IMR-90 (cell line): ENCODE data around the gene SLAMF8. TPM values are rescaled to one million over a fixed set of nuclear protein-coding genes. Genes with fewer than 3 reads are reported as not detected.

Experiments used
- ATAC-seq: fragments of 200-7000 bp; cut with Tn5 transposase; 2 replicates; pipeline ENCODE4 v1.9.1; 2020; ENCODE audit warnings: low read depth, mild to moderate bottlenecking, moderate library complexity
- BruUV-seq: library from RNA; stranded (reverse); fragments of 400-500 nt; replicated peaks from 2 replicates; lab custom pipeline; 2021; lab: Mats Ljungman, UMichigan
- CTCF ChIA-PET: fragments of 300-600 bp; formaldehyde crosslinking; extraction: SDS; loops from one replicate; lab custom pipeline; 2021; ENCODE audit warnings: antibody characterized with exemption; lab: Yijun Ruan, JAX
- POLR2A ChIA-PET: fragments of 300-600 bp; sonication (Branson Sonifier 250); formaldehyde crosslinking; loops from one replicate; lab custom pipeline; 2022; ENCODE audit warnings: antibody characterized with exemption; ENCODE audit not compliant: unreplicated experiment; lab: Charles Lee
- DNase-seq: peaks from one replicate; pipeline ENCODE4 v3.0.0; 2013
- H2AFZ ChIP-seq: replicated peaks from 2 replicates; pipeline ENCODE3; 2013; ENCODE audit warnings: low read length, mild to moderate bottlenecking; ENCODE audit not compliant: poor library complexity
- H2AK5ac ChIP-seq: 2 replicates; pipeline ENCODE4 v1.6.1; 2013; ENCODE audit warnings: low read depth, low read length, inconsistent platforms
- H2AK9ac ChIP-seq: replicated peaks from 2 replicates; pipeline ENCODE3; 2013; ENCODE audit warnings: mild to moderate bottlenecking, low read depth, low read length, moderate library complexity; ENCODE audit not compliant: poor library complexity
- H2BK120ac ChIP-seq: 2 replicates; pipeline ENCODE4 v1.6.1; 2013; ENCODE audit warnings: low read depth, low read length, inconsistent platforms
- H2BK15ac ChIP-seq: 3 replicates; pipeline ENCODE4 v1.6.1; 2013; ENCODE audit warnings: low read depth, low read length, inconsistent platforms
- H2BK20ac ChIP-seq: 2 replicates; pipeline ENCODE4 v1.6.1; 2013; ENCODE audit warnings: low read depth, mild to moderate bottlenecking, inconsistent platforms, low read length, moderate library complexity
- H2BK5ac ChIP-seq: 2 replicates; pipeline ENCODE4 v1.6.1; 2013; ENCODE audit warnings: mild to moderate bottlenecking, low read depth, low read length, inconsistent platforms; ENCODE audit not compliant: poor library complexity, severe bottlenecking
- H3K14ac ChIP-seq: replicated peaks from 2 replicates; pipeline ENCODE4 v1.6.1; 2013; ENCODE audit warnings: low read depth, low read length, inconsistent platforms
- H3K18ac ChIP-seq: 2 replicates; pipeline ENCODE4 v1.6.1; 2013; ENCODE audit warnings: low read depth, low read length, control low read depth
- H3K23ac ChIP-seq: 2 replicates; pipeline ENCODE4 v1.6.1; 2013; ENCODE audit warnings: low read depth, low read length, inconsistent platforms
- H3K27ac ChIP-seq: 2 replicates; pipeline ENCODE4 v1.5.1; 2013; ENCODE audit warnings: mild to moderate bottlenecking, control low read depth, low read length; ENCODE audit not compliant: insufficient read depth
- H3K27me3 ChIP-seq: 2 replicates; pipeline ENCODE4 v1.6.1; 2013; ENCODE audit warnings: low read length; ENCODE audit not compliant: control insufficient read depth, insufficient read depth
- H3K36me3 ChIP-seq: 2 replicates; pipeline ENCODE4 v1.6.1; 2013; ENCODE audit warnings: low read length, mixed read lengths; ENCODE audit not compliant: control insufficient read depth, insufficient read depth
- H3K4ac ChIP-seq: 2 replicates; pipeline ENCODE4 v1.6.1; 2013; ENCODE audit warnings: low read depth, low read length, inconsistent platforms
- H3K4me1 ChIP-seq: 2 replicates; pipeline ENCODE4 v1.6.1; 2013; ENCODE audit warnings: low read length, mixed read lengths; ENCODE audit not compliant: control insufficient read depth, insufficient read depth
- H3K4me2 ChIP-seq: 2 replicates; pipeline ENCODE4 v1.6.1; 2013; ENCODE audit warnings: low read depth, mild to moderate bottlenecking, control low read depth, low read length, moderate library complexity
- H3K4me3 ChIP-seq: 2 replicates; pipeline ENCODE4 v1.5.1; 2013; ENCODE audit warnings: low read depth, mild to moderate bottlenecking, control low read depth, low read length, moderate library complexity; ENCODE audit not compliant: insufficient read depth
- H3K56ac ChIP-seq: 2 replicates; pipeline ENCODE4 v1.6.1; 2013; ENCODE audit warnings: low read length, inconsistent platforms; ENCODE audit not compliant: insufficient read depth; ENCODE audit errors: extremely low read depth
- H3K79me1 ChIP-seq, 2 experiments: 2 replicates each; pipeline ENCODE4 v1.6.1; 2013; ENCODE audit warnings: low read length in 2 of 2, inconsistent platforms in 1 of 2, low read depth in 1 of 2
- H3K9ac ChIP-seq: 2 replicates; pipeline ENCODE4 v1.6.1; 2013; ENCODE audit warnings: low read depth, low read length, control low read depth
- H3K9me1 ChIP-seq: 2 replicates; pipeline ENCODE4 v1.6.1; 2013; ENCODE audit warnings: low read length, inconsistent platforms; ENCODE audit not compliant: insufficient read depth
- H3K9me3 ChIP-seq: 2 replicates; pipeline ENCODE4 v1.6.1; 2013; ENCODE audit warnings: low read length; ENCODE audit not compliant: control insufficient read depth, insufficient read depth
- H4K20me1 ChIP-seq: 2 replicates; pipeline ENCODE4 v1.6.1; 2013; ENCODE audit warnings: low read length, inconsistent platforms; ENCODE audit not compliant: insufficient read depth
- H4K5ac ChIP-seq: 2 replicates; pipeline ENCODE4 v1.6.1; 2013; ENCODE audit warnings: mild to moderate bottlenecking, low read depth, low read length, control low read depth
- H4K8ac ChIP-seq, 2 experiments: 2 replicates each; pipeline ENCODE4 v1.6.1; 2013; ENCODE audit warnings: low read depth in 2 of 2, low read length in 2 of 2, control low read depth in 1 of 2, inconsistent platforms in 1 of 2
- H4K91ac ChIP-seq: 2 replicates; pipeline ENCODE4 v1.6.1; 2013; ENCODE audit warnings: low read depth, low read length, inconsistent platforms; ENCODE audit not compliant: insufficient read depth
- BHLHE40 ChIP-seq: fragments of 150-350 bp; IDR thresholded peaks from 2 replicates; pipeline ENCODE4 v1.6.1; 2016; ENCODE audit warnings: mild to moderate bottlenecking, low read depth, low read length
- CEBPB ChIP-seq: IDR thresholded peaks from 2 replicates; pipeline ENCODE4 v1.6.1; 2012; ENCODE audit warnings: low read depth, low read length, improper control_type of control experiment
- CHD1 ChIP-seq: IDR thresholded peaks from 2 replicates; pipeline ENCODE4 v1.6.1; 2012; ENCODE audit warnings: low read depth, low read length, improper control_type of control experiment
- FOS ChIP-seq: fragments of 150-350 bp; IDR thresholded peaks from 2 replicates; pipeline ENCODE4 v1.6.1; 2016; ENCODE audit warnings: low read depth, low read length
- MAFK ChIP-seq: IDR thresholded peaks from 2 replicates; pipeline ENCODE4 v1.6.1; 2012; ENCODE audit warnings: low read depth, low read length, improper control_type of control experiment
- MAZ ChIP-seq: IDR thresholded peaks from 2 replicates; pipeline ENCODE4 v1.6.1; 2012; ENCODE audit warnings: low read depth, mild to moderate bottlenecking, low read length, improper control_type of control experiment, moderate library complexity, borderline replicate concordance
- MXI1 ChIP-seq: IDR thresholded peaks from 2 replicates; pipeline ENCODE4 v1.6.1; 2012; ENCODE audit warnings: low read depth, mild to moderate bottlenecking, low read length, moderate library complexity, borderline replicate concordance
- NFE2L2 ChIP-seq: fragments of 150-350 bp; IDR thresholded peaks from 2 replicates; pipeline ENCODE4 v1.6.1; 2016; ENCODE audit warnings: low read depth, mild to moderate bottlenecking, low read length
- POLR2A ChIP-seq: IDR thresholded peaks from 2 replicates; pipeline ENCODE4 v1.6.1; 2012; ENCODE audit warnings: mild to moderate bottlenecking, low read depth, low read length
- RAD21 ChIP-seq: IDR thresholded peaks from 2 replicates; pipeline ENCODE4 v1.6.1; 2012; ENCODE audit warnings: low read length, improper control_type of control experiment
- RCOR1 ChIP-seq: IDR thresholded peaks from 2 replicates; pipeline ENCODE4 v1.6.1; 2012; ENCODE audit warnings: mild to moderate bottlenecking, low read length, improper control_type of control experiment; ENCODE audit not compliant: insufficient replicate concordance
- RFX5 ChIP-seq: IDR thresholded peaks from 2 replicates; pipeline ENCODE4 v1.8.0; 2012; ENCODE audit warnings: low read depth, mild to moderate bottlenecking, low read length, moderate library complexity
- SMC3 ChIP-seq: fragments of 150-350 bp; IDR thresholded peaks from 2 replicates; pipeline ENCODE4 v1.6.1; 2016; ENCODE audit warnings: low read depth, mild to moderate bottlenecking, antibody characterized with exemption, low read length, moderate library complexity
- WGBS, 2 experiments: methylation state at CpG; one replicate each; pipeline versions ENCODE4 v1.1.5 to v1.1.7; 2013; ENCODE audit warnings: missing lambda C conversion rate in 2 of 2; ENCODE audit not compliant: insufficient read length in 1 of 2; ENCODE audit errors: extremely low coverage in 2 of 2; 5-methylcytosine and 5-hydroxymethylcytosine counted together
- dilution Hi-C: fragments of 300-500 bp; cut with HindIII; formaldehyde crosslinking; loops from one replicate; pipeline ENCODE4 v1.14.3; 2018; ENCODE audit warnings: low sequenced_read_pairs; ENCODE audit not compliant: unreplicated experiment
- in situ Hi-C: fragments of 300-500 bp; cut with MboI; formaldehyde crosslinking; loops from 3 replicates; pipeline ENCODE4 v1.14.3; 2019; ENCODE audit warnings: low sequenced_read_pairs, inconsistent platforms, mixed read lengths
- intact Hi-C: fragments of 100-400 bp; cut with micrococcal nuclease; formaldehyde crosslinking; loops from 2 replicates; pipeline ENCODE4 v1.10.0; 2022
- polyA plus RNA-seq, 3 experiments: library from polyadenylated mRNA; depleted of rRNA; stranded (reverse); fragments of >200 nt; gene quantifications; 2 replicates each; pipeline ENCODE4 v1.2.3, GENCODE V29; 2012; ENCODE audit warnings: low replicate concordance in 1 of 3
- total RNA-seq: library from RNA; depleted of rRNA; stranded (reverse); fragments of >200 nt; gene quantifications from 2 replicates; pipeline ENCODE4 v1.2.3, GENCODE V29; 2012
- TF ChIP-seq, protein P1 (sequence below): conservative IDR thresholded peaks from 2 replicates; pipeline ENCODE4 v1.5.1; 2012; ENCODE audit warnings: mild to moderate bottlenecking, low read depth, low read length, improper control_type of control experiment
- TF ChIP-seq, protein P2 (sequence below): fragments of 150-350 bp; IDR thresholded peaks from 2 replicates; pipeline ENCODE4 v1.6.1; 2016; ENCODE audit warnings: low read depth, mild to moderate bottlenecking, low read length, moderate library complexity, borderline replicate concordance
- TF ChIP-seq, protein P3 (sequence below): fragments of 150-350 bp; IDR thresholded peaks from 2 replicates; pipeline ENCODE4 v1.6.1; 2017; ENCODE audit warnings: mild to moderate bottlenecking, antibody characterized with exemption, low read length, low read depth

The SLAMF8 gene
- total and polyA plus RNA-seq, 2 of the 4 experiments (the other 2 are of a cell fraction), result 0.07 TPM; not detected in 1

DNA sequence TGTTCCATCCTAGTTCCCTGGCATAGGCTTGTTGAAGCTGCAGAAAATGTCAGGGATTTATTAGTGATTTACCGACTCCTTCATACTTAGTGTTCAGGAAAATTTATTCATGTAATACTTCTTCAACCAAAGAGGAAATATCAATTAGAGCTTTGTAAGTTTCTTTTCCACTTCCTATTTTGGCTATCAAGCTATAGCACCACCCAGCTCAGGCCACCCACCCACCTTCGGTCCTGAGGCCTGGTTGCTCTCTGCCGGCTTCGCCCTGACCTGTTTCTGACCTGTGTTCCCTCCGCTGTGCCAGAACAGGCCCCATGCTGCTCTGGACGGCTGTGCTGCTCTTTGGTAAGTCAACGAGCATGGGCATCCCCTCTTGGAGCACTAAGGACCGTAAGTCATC, 24.6 kb upstream of the SLAMF8 start, which contains the start of gene FCRL6:
Gene FCRL6 (plus strand): TSS at position 250 of the 400 bp plus-strand sequence. CDS start 65 bp downstream, at position 315.
- H3K4me3 ChIP-seq, result no peak within 1 kb of the TSS
- no peak within 1 kb of the TSS for H2BK5ac ChIP-seq
- no peaks in the 10 kb centered on the region for H4K20me1 ChIP-seq
- H3K23ac ChIP-seq, result no peak within 1 kb of the TSS
- no peak within 1 kb of the TSS for H3K4ac ChIP-seq
- dilution Hi-C loops (no loop called here), in situ Hi-C loops (no loop called here), intact Hi-C loops (no loop called here)
- no peak within 1 kb of the TSS for H3K27ac ChIP-seq
- TF ChIP-seq FOS (no peak), RAD21 (no peak), MAFK (no peak), POLR2A (no peak), RCOR1 (no peak), MAZ (no peak), MXI1 (no peak), CHD1 (no peak), BHLHE40 (no peak), RFX5 (no peak), SMC3 (no peak), CEBPB (no peak), NFE2L2 (no peak)
- TF ChIP-seq, protein P1, sequence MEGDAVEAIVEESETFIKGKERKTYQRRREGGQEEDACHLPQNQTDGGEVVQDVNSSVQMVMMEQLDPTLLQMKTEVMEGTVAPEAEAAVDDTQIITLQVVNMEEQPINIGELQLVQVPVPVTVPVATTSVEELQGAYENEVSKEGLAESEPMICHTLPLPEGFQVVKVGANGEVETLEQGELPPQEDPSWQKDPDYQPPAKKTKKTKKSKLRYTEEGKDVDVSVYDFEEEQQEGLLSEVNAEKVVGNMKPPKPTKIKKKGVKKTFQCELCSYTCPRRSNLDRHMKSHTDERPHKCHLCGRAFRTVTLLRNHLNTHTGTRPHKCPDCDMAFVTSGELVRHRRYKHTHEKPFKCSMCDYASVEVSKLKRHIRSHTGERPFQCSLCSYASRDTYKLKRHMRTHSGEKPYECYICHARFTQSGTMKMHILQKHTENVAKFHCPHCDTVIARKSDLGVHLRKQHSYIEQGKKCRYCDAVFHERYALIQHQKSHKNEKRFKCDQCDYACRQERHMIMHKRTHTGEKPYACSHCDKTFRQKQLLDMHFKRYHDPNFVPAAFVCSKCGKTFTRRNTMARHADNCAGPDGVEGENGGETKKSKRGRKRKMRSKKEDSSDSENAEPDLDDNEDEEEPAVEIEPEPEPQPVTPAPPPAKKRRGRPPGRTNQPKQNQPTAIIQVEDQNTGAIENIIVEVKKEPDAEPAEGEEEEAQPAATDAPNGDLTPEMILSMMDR, result no peak
- TF ChIP-seq, protein P2, sequence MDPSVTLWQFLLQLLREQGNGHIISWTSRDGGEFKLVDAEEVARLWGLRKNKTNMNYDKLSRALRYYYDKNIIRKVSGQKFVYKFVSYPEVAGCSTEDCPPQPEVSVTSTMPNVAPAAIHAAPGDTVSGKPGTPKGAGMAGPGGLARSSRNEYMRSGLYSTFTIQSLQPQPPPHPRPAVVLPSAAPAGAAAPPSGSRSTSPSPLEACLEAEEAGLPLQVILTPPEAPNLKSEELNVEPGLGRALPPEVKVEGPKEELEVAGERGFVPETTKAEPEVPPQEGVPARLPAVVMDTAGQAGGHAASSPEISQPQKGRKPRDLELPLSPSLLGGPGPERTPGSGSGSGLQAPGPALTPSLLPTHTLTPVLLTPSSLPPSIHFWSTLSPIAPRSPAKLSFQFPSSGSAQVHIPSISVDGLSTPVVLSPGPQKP, result no peak
- TF ChIP-seq, protein P3, sequence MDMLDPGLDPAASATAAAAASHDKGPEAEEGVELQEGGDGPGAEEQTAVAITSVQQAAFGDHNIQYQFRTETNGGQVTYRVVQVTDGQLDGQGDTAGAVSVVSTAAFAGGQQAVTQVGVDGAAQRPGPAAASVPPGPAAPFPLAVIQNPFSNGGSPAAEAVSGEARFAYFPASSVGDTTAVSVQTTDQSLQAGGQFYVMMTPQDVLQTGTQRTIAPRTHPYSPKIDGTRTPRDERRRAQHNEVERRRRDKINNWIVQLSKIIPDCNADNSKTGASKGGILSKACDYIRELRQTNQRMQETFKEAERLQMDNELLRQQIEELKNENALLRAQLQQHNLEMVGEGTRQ, result no peak
- H2AK9ac ChIP-seq, result no peak within 1 kb of the TSS
- H2BK120ac ChIP-seq, result no peak within 1 kb of the TSS
- ChIA-PET CTCF (interaction anchor here (0.9 to 1.4 kb wide), 3 partner anchors 12 to 204 kb away, joined by 3 to 4 read pairs (median 3); no protein-coding TSS in a partner anchor), POLR2A (no interaction called here)
- H3K18ac ChIP-seq, result no peak within 1 kb of the TSS
- H3K9me3 ChIP-seq, result no peaks in the 10 kb centered on the region
- no peaks in the 10 kb centered on the region for H3K36me3 ChIP-seq
- H3K9ac ChIP-seq, result no peak within 1 kb of the TSS
- ATAC-seq (no peak), DNase-seq (no peak)
- H4K91ac ChIP-seq, result no peak within 1 kb of the TSS
- no peak within 1 kb of the TSS for H2AFZ ChIP-seq
- WGBS, 2 experiments, result 78% methylated on average over 4 of the region's 8 CpGs; no CpG with 5 or more reads in 1 of the 2 experiments
- peaks cover 22% of the 10 kb centered on the region for H3K27me3 ChIP-seq
- no peak within 1 kb of the TSS for H3K14ac ChIP-seq
- H4K5ac ChIP-seq, result no peak within 1 kb of the TSS
- no TSS peak for BruUV-seq
- no peak within 1 kb of the TSS for H3K56ac ChIP-seq
- H3K9me1 ChIP-seq, result no peaks in the 10 kb centered on the region; the same call in 1 of the 2 replicates
- H3K4me2 ChIP-seq, result no peak within 1 kb of the TSS
- H2BK15ac ChIP-seq, result no peak within 1 kb of the TSS
- H3K4me1 ChIP-seq, result no peaks in the 10 kb centered on the region
- no peak within 1 kb of the TSS for H2BK20ac ChIP-seq
- no peaks in the 10 kb centered on the region for H3K79me1 ChIP-seq
- no peak within 1 kb of the TSS for H2AK5ac ChIP-seq
- H4K8ac ChIP-seq, result no peak within 1 kb of the TSS
